ENCODE results near the gene FAM227B.
"Not testable (repeated sequence)": the region's sequence is repeated elsewhere in the genome, so short reads cannot be mapped to it uniquely, and the experiment has no call there.

DNA sequence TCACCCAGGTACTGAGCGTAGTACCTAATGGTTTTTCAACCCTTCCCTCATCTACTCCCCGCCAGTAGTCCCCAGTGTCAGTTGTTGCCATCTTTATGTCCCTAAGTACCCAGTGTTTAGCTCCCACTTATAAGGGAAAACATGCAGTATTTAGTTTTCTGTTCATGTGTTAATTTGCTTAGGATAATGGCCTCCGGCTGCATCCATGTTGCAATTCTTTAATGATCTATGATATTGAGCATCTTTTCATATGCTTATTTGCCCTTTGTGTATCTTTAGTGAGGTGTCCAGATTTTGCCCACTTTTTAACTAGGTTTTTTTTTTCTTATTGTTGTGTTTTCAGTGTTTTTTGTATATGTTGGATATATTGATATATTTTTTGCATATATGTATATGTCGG is 142.6 kb downstream of the FAM227B start:
- TF ChIP-seq, protein P1, sequence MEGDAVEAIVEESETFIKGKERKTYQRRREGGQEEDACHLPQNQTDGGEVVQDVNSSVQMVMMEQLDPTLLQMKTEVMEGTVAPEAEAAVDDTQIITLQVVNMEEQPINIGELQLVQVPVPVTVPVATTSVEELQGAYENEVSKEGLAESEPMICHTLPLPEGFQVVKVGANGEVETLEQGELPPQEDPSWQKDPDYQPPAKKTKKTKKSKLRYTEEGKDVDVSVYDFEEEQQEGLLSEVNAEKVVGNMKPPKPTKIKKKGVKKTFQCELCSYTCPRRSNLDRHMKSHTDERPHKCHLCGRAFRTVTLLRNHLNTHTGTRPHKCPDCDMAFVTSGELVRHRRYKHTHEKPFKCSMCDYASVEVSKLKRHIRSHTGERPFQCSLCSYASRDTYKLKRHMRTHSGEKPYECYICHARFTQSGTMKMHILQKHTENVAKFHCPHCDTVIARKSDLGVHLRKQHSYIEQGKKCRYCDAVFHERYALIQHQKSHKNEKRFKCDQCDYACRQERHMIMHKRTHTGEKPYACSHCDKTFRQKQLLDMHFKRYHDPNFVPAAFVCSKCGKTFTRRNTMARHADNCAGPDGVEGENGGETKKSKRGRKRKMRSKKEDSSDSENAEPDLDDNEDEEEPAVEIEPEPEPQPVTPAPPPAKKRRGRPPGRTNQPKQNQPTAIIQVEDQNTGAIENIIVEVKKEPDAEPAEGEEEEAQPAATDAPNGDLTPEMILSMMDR (IDR thresholded peaks at IDR 0.05): not testable (repeated sequence)
- TF ChIP-seq POLR2A (IDR thresholded peaks at IDR 0.05): not testable (repeated sequence)

Measured in testis (tissue), 2 donors.